NCI-H82 treated with DMSO at 0.1 percent for 48 hours (cell line): ENCODE data around the gene HMCN2.
"Not testable (repeated sequence)": the region's sequence is repeated elsewhere in the genome, so short reads cannot be mapped to it uniquely, and the experiment has no call there.

Experiments used
- DNase-seq: peaks from one replicate; lab custom pipeline; 2025; ENCODE audit not compliant: unreplicated experiment; lab: John Stamatoyannopoulos, UW

HMCN2 gene

DNA sequence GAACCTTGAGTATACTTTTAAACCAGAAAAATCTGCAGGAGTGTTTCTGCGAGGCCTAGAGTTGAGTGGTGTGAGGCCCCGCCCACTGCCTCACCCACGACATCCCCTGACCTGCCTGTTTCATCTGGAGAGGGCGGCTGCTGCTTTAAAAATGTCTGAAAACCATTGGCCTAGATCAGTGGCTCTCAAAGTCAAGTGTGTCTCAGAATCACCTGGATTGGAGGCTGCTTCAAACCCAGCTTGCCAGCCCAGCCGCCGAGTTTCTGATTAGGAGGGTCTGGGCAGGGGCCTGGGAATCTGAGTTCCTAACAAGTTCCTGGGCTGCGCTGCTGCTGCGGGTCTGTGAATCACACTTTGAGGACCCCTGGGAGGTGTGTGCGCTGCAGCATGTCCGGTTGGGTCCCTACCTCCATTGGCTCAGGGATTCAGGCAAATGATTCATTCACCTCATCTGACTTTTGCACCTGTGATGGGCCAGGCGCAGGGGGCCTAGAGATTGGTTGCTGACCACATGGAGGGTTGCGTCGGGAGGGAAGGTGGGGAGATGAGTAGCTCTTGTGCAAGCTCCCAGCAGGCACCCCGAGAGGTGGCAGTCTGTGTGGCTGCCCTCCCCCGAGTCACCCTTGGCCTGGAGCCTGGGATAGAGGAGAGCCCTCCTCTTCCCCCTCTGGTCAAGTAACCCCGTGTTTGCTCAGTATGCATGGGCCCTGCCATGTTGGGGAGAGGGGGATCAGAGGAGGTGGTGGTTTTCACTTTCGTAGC is 27.6 kb upstream of the HMCN2 start:
- DNase-seq = no peak

- DNase-seq = no peak
Observed at GRCh38 chr9:130239363-130239695, 26.2 kb upstream of the HMCN2 start.

DNA sequence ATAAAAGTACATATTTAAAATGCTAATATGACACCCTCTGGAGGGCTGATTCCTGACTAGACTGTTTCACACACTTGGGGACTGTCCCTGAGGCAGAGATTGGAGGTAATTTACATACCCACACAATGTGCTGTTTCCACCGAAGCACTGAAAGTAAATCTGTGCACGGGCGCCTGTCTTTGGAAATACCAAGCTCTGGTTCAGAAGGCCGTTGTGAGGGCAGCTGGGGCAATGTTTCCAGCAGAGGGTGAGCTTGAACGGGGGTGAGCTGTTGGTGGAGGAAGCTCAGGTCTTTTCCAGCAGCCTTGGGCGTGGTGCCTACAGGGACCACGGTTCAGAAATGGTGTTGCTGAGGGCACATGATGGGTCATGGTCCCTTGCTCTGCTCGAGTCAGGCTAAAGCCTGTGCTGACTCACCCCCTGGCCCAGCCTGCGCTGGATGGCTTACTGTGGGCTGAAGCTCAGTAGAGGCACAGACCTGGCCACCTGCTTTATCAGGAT is 25.8 kb upstream of the HMCN2 start:
- no peak for DNase-seq

DNA sequence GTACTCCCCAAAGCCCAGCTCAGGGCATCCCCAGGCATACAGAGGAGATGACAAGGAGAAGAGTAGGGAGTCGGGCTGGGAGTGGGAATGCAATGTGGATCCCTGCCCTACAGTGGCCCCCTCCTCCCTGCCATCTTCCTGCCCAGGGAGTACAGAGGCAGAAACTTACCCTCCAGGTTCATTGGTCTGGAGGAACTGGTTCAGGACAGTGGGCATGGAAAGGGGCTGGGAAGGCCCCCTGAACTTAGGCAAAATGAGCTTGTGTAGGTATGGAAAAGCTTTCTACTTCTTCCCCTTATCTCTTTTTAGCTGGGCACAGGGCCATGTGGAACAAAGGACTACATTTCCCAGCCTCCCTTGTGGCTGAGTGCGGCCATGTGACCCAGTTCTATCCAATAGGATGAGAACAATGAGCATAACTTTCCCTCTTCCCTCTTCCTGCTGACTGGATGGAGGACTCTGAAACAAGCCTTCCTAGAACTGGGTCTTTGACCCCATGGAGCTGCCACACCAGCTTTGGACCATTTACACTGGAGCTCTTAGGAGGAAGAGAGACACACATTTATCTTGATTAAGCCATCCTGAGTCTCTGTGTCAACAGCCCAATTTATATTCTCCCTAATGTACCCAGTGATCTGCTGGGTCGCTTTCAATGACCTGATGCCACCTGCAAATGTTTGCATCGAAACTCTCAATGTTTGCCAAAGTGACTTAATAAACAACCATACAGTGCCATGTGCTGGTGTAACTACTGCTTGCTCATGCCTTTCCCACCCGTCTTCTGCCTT is 25.0 kb upstream of the HMCN2 start:
- DNase-seq = peak; percentile 68

GRCh38 chr9:130241198-130241535 is 24.4 kb upstream of the HMCN2 start:
- no peak for DNase-seq

DNA sequence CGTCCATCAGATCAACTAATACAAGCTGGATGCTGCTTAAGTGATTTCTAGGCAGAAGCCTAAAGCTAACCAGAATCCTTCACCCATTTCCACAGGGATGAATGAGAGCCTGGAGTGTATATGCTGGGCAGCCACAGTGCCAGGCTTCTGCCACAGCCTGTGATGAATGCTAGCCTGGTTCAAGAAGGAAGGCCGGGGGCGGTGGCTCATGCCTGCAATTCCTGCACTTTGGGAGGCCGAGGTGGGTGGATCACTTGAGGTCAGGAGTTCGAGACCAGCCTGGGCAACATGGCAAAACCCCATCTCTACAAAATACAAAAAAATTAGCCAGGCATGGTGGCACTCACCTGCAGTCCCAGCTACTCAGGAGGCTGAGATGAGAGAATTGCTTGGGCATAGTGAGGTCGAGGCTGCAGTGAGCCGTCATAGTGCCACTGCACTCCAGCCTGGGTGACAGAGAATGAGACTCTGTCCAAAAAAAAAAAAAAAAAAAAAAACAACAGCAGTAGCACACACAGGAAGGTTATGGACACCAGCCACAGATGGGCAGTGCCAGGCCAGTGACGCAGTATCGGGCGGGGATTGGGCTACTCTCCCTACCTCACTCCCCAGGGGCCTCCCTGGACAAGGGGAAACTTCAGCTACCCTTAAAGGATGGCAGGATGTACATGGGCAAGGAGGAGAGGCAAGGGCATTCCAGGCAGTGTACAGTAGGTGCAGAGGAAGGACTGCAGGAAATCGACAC is 23.1 kb upstream of the HMCN2 start:
- no peak for DNase-seq

DNA sequence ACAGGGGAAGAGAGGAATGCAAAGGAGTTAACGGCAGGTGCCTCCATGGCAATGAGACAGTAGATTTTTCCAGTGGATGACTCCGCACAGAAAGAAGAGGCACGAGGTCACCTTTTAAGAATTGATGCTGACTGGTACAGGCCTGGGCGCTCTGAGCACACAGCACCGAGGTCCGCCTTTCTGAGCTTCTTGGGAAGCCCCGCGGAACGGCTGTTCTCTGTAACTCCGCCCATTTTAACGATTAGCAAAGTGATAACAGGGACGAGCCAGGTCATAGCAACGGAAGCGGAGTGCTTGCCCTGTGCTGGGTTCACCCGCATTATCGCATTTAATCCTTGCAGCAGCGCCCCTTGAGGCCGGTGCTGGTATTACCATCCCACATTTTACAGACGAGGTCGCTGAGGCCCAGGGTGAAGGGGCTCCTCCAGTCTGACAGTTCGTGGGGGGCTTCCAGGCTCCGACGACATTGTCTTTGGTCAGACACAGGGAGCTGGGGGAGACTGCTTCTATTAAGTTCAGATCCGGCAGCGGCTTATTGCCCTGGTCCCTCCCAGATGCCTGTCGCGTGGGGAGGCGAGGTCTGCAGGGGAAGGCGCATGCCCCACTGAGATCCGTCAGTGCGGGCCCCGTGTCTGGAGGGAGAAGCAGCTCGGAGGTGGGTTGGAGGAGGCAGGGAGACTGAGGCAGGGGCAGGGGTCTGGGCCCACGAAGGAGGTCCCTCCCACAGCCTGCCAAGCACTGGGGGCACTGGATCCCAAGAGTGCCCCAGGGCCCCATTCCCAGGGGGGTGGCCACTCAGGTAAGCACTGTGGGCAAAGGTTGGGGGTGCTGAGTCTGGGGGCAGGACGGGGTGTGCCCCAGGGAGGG is 22.3 kb upstream of the HMCN2 start:
- peak; percentile 70 for DNase-seq

GRCh38 chr9:130243882-130244170 is 21.7 kb upstream of the HMCN2 start:
- DNase-seq = no peak

DNA sequence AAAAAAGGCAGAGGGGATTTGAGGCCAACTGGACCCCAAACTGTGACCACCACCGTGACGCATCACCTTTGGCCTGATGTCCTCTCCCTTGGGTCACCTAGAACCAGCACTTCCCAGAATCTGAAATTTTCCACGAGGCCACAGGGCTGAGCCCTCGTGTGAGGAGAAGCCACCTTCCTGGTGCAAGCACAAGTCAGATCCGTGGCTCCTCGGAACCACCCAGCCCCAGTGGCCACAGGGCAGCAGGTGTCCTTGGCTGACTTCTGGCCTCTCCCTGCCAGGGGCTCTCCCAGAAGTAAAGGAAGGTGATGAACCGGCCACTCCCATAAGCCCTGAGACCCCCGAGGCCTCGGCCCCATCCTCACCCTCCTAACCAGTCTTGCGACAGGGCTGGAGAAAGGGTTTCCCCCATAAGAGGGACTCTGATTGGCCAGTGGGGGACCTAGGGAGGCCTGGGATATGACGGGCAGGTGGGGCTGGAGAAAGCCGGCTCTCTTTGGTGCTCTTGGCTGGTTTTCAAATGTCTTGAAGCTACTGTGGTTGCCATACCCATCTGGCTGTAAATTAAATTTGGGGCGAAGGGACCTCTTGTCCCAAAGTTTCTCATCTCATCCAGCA is 20.9 kb upstream of the HMCN2 start:
- no peak for DNase-seq

DNA sequence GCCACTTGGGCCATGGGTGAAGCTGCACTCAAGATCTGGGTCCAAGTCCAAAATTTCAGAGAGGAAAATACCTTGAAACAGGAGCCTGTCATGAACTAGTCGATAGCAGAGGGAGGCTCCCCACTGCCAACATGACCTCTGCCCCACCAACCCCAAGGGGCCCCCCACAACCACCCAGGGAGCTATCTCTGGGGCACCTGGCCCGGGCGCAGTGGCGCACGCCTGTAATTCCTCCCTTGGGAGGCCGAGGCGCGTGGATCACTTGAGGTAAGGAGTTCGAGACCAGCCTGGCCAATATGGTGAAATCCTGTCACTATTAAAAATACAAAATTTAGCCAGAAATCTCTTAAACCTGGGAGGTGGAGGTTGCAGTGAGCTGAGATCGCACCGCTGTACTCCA is 20.1 kb upstream of the HMCN2 start:
- DNase-seq = no peak

GRCh38 chr9:130246126-130246525 is 19.4 kb upstream of the HMCN2 start:
- no peak for DNase-seq

DNA sequence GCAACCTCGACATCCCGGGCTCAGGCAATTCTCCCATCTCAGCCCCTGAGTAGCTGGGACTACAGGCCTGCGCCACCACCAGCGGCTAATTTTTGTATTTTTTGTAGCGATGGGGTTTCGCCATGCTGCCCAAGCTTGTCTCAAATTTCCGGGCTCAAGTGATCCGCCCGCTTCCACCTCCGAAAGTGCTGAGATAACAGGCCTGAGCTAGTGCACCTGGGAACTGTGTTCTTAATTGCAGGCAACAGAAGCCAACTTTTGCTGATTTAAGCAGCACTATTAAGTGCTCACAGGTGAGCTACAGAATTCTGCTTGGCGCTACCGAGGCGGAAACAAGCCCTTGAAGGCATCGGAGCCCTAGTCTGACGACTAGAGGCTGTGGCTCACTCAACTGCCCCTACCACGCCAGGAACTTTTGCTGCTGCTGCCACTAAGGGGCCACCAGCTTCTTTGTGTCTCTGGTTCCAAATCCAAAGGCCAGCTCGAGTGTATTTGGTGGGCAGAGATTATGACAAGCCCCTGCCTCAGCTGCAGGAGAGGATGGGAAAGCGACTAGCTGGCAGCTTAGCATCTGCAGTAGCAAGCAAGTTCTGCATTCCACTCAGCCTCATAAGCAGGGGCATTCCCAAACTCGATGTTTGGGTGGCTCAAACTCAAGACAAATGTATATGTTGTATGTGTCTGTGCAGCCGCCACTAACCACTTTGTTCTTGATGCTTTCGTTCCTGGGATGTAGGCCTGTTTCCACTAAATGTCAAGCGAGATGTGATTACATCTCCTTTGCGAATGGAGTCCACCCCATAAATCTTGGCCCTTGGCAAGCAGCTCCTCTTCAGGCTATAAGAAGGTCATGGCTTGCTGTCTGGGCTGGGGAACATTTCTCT is 10.6 kb upstream of the HMCN2 start:
- no peak for DNase-seq

DNA sequence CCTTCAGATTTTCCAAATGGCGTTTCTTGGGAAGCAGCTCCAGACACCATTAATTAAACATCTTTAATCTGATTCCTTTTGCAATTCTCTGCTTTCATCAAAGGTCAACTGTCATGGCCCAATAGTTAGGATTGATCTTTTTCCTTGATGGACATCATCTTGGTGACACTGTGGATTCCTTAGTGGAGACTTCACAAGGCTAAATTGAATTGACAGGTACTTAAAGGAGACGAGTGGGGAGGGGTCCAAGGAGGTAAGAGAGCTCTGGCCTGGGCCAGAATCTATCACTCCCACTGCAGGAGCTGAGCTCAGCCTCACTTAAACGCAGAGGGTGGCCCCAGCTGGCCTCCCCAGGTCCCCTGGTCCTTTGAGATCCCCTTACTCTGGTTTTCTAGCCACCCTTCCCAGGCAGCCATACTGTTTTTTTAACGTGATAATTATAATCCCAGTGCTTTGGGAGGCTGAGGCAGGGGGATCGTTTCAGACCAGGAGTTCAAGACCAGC is 9.9 kb upstream of the HMCN2 start:
- DNase-seq = no peak

GRCh38 chr9:130256644-130257043 is 8.9 kb upstream of the HMCN2 start:
- DNase-seq = no peak

GRCh38 chr9:130258137-130258536 is 7.4 kb upstream of the HMCN2 start:
- DNase-seq = not testable (repeated sequence)

DNA sequence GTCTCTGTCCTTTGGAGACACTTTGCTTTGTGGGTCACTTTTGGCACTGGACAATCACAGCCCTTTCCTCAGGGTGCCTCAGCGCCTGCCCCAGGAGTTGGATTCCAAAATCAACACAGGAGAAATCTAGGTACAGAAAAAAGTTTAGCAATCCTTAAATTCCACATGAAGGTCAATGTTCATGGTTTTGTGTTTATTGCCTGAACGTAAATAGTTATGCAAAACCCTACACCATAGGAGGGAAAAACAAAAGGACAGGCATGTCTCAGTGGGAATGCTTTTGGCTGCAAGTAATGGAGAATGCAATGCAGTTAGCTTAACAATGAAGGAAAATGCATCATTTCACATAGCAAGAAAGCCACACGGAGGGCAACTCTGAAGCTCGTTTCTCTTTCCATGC is 6.5 kb upstream of the HMCN2 start:
- no peak for DNase-seq

DNA sequence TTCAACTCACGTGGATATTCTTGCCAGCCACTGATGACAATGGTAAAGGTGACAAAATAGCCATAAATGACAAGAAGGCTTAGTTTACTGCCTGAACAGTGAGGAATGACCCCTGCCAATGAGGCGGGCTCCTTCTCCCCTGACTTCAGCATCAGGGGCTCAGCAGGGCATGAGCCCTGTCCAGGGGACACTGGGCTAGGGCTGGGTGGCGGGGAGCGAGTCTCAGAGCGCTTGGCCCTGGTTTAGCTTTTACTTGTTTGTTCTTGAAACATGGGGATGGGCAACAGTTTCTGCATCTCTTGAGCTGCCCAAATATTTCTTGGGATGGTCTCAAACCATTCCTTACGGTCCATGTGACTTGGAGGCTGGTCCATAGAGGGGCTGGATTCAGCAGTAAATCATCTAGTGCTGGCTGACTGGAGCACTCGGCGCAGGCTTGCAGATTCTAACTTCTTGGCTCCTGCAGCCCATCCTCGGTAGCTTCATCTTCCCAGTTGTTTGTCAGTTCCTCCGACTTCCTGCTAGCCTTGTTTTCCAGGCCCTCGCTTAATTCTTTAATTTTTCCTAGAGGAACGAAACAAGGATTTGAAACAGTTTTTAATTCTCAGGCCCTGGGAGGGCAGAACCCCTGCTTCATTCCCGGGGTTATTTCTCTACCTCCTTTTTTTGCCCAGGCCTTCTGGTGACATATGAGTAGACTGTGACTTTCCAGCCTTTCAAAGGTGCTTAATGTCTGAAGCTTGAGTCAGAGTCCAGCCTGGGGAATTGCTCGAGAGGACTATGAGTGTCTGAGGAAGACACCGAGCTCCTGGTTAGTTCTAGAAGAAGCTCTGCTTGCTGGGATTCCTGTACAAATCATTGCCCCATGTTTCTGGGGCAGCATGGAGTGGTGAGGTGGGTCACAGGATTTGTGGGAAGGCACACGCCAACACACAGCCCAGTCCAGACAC is 4.5 kb upstream of the HMCN2 start:
- no peak for DNase-seq

DNA sequence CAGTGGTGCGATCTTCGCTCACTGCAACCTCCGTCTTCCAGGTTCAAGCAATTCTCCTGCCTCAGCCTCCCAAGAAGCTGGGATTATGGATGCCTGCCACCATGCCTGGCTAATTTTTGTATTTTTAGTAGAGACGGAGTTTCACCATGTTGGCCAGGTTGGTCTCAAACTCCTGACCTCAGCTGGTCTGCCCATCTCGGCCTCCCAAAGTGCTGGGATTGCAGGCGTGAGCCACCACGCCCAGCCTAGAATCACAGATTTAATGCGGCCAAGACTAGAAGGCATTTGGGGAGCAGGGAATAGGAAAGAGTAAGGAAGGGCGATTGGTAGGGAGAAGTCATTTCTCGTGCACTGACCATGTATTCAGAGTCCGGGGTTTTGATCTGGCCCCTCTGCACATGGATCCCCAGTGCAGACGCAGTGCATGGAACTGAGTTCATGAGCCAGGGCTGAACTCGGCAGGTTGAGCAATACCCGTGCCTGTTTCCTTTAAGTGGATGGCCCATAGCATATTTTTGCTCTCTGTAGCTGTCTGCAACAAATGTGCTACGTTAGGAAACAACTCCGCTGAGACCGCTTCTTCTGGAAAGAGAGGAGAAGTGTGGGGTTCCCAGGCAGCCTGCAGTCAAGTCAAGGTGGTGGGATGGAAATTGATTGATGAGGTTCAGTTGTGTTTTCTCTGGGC is 3.4 kb upstream of the HMCN2 start:
- no peak for DNase-seq
